GM18907 (cell line): ENCODE data around the gene NME7.
"Not testable (repeated sequence)": the region's sequence is repeated elsewhere in the genome, so short reads cannot be mapped to it uniquely, and the experiment has no call there.

Experiments used
- ATAC-seq: cut with Tn5 transposase; IDR thresholded peaks from one replicate; pipeline ENCODE4 v1.9.1; 2021; ENCODE audit warnings: mild to moderate bottlenecking, moderate library complexity; ENCODE audit not compliant: unreplicated experiment

The NME7 gene

GRCh38 chr1:169367686-169368405 is at the start of gene NME7, which contains the start of gene BLZF1:
Gene NME7 (minus strand): TSS chr1:169367797. CDS start chr1:169367710, 87 bp downstream.
Gene BLZF1 (plus strand): TSS chr1:169368195. CDS start chr1:169369523, 1,328 bp downstream.
- peak; percentile 95 for ATAC-seq

- ATAC-seq = no peak
These were observed 47.4 kb upstream of the NME7 start for GRCh38 chr1:169414952-169415351.

- ATAC-seq = not testable (repeated sequence)
These were observed 40.7 kb upstream of the NME7 start for GRCh38 chr1:169408340-169408739.

- not testable (repeated sequence) for ATAC-seq
These were observed 35.0 kb upstream of the NME7 start for GRCh38 chr1:169402578-169402977.

- ATAC-seq = no peak
These were observed 28.4 kb upstream of the NME7 start for GRCh38 chr1:169395955-169396354.

GRCh38 chr1:169392406-169392805 is 24.8 kb upstream of the NME7 start:
- no peak for ATAC-seq

- peak; percentile 73 for ATAC-seq
These were observed 22.7 kb upstream of the NME7 start for GRCh38 chr1:169390303-169390702.

GRCh38 chr1:169387399-169387798 is 19.8 kb upstream of the NME7 start:
- ATAC-seq = no peak

GRCh38 chr1:169383449-169383848 is 15.9 kb upstream of the NME7 start:
- no peak for ATAC-seq

GRCh38 chr1:169381162-169381561 is 13.6 kb upstream of the NME7 start:
- no peak for ATAC-seq

GRCh38 chr1:169371404-169371803 is 3.8 kb upstream of the NME7 start:
- no peak for ATAC-seq

GRCh38 chr1:169368406-169368769 is 791 bp upstream of the NME7 start:
- no peak for ATAC-seq

GRCh38 chr1:169367096-169367685 is 406 bp downstream of the NME7 start:
- peak; percentile 3 for ATAC-seq

- ATAC-seq = no peak
These were observed 2.6 kb downstream of the NME7 start for GRCh38 chr1:169364948-169365347.

GRCh38 chr1:169363046-169363730 is 4.4 kb downstream of the NME7 start:
- ATAC-seq = peak; percentile 42

GRCh38 chr1:169361281-169361680 is 6.3 kb downstream of the NME7 start:
- ATAC-seq = no peak

- no peak for ATAC-seq
These were observed 7.2 kb downstream of the NME7 start for GRCh38 chr1:169360415-169360814.

- ATAC-seq = no peak
These were observed 19.1 kb downstream of the NME7 start for GRCh38 chr1:169348383-169349036.

- no peak for ATAC-seq
These were observed 19.8 kb downstream of the NME7 start for GRCh38 chr1:169347688-169348382.

GRCh38 chr1:169346036-169346589 is 21.5 kb downstream of the NME7 start:
- ATAC-seq = no peak

GRCh38 chr1:169345511-169345910 is 22.1 kb downstream of the NME7 start:
- no peak for ATAC-seq
